HG03045 (cell line): ENCODE data around the gene EID2B.

Source experiments
- ATAC-seq: cut with Tn5 transposase; IDR thresholded peaks from one replicate; pipeline ENCODE4 v1.9.1; 2021; ENCODE audit warnings: mild to moderate bottlenecking, moderate library complexity; ENCODE audit not compliant: unreplicated experiment

The EID2B gene

GRCh38 chr19:39499932-39500331 is 32.7 kb downstream of the EID2B start:
- ATAC-seq = no peak

GRCh38 chr19:39498798-39499642 is 33.6 kb downstream of the EID2B start, which contains the start of gene DLL3:
Gene DLL3 (plus strand): TSS chr19:39498947. CDS start chr19:39498975, 28 bp downstream.
- ATAC-seq = no peak

GRCh38 chr19:39497996-39498797 is 34.5 kb downstream of the EID2B start:
- ATAC-seq = no peak

GRCh38 chr19:39497701-39497995 is 35.0 kb downstream of the EID2B start:
- no peak for ATAC-seq

GRCh38 chr19:39496063-39496462 is 36.6 kb downstream of the EID2B start:
- no peak for ATAC-seq

- ATAC-seq = no peak
Observed at GRCh38 chr19:39494661-39495060, 38.0 kb downstream of the EID2B start.

GRCh38 chr19:39492788-39493187 is 39.9 kb downstream of the EID2B start:
- ATAC-seq = no peak

GRCh38 chr19:39492225-39492624 is 40.4 kb downstream of the EID2B start:
- no peak for ATAC-seq

- no peak for ATAC-seq
Observed at GRCh38 chr19:39489756-39490155, 42.9 kb downstream of the EID2B start.

- ATAC-seq = no peak
Observed at GRCh38 chr19:39483141-39483540, 49.5 kb downstream of the EID2B start.

GRCh38 chr19:39481676-39482075 is 51.0 kb downstream of the EID2B start:
- no peak for ATAC-seq

GRCh38 chr19:39481229-39481545 is 51.5 kb downstream of the EID2B start:
- no peak for ATAC-seq
